NCI-H2081 treated with DMSO at 0.1 percent for 48 hours (cell line): ENCODE results near the gene LGALS4.
"Not testable (repeated sequence)": the region's sequence is repeated elsewhere in the genome, so short reads cannot be mapped to it uniquely, and the experiment has no call there.

Source experiments
- DNase-seq: peaks from one replicate; lab custom pipeline; 2025; lab: John Stamatoyannopoulos, UW

LGALS4 gene

GRCh38 chr19:38770228-38770948, 42.4 kb downstream of the LGALS4 start:
- not testable (repeated sequence) for DNase-seq

DNA sequence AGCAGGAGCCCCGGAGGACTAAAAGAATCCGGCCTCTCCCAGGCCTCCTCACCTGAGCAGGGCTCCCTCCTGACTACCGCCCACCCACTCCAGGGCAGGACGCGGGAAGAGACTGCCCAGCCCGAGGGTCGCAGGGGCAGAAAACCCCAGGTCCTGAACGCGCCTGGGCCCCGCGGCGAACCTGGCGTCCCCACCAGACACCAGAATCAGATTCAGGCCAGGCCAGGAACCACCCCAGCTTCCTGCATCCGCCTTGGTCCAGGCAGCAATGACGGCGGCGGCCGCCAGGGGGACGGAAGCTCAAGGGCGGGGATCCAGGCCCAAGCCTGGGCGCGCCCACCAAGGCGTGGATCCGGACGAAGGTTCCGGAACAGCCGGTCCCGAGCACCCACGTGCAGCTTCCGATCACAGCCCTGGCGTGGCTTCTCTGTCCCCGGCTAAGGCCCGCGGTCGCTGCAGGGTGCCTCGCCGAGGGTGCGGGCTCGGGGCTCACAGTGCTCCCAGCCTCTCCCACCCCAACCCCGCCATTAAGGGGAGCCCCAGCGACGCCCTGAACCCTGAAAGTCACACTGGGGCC, 43.0 kb downstream of the LGALS4 start:
- DNase-seq, result no peak

DNA sequence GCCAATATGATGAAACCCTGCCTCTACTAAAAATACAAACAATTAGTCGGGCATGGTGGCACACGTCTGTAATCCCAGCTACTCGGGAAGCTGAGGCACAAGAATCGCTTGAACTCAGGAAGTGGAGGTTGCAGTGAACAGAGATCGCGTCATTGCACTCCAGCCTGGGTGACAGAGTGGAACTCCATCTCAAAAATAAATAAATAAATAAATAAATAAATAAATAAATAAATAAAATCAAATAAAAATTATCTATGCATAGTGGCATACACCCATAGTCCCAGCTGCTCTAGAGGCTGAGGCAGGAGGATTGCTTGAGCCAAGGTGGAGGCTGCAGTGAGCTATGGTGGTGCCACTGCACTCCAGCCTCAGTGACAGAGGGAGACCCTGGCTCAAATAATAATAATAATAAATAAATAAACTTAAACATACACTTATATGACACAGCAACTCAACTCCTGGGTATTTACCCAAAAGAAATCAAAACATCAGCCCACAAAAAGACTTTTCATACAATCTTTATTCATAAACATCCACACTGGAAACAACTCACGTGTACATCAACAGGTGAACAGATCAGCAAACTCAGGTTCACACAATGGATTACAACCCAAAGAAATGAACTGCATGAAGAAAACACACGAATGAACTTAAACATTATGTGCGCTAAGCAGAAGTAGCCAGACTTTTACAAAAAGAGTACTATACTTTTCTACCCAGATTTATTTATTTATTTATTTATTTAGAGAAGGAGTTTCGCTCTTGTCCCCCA, 46.3 kb downstream of the LGALS4 start:
- no peak for DNase-seq

DNA sequence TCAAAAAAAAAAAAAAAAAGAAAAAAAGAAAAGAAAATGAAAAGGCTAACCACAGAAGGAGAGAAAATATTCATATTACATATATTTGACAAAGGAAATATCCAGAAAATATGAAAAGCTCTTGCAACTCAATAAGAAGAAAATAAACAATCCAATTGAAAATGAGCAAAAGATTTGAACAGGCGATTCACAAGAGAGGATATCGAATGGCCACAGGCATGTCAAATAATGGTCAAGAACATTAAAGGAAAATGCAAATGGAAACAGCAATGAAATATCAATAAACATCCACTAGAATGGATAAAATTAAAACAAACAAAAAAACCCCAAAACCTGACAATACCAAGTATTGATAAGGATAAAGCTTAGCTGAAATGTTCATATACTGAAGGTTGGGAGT, 47.5 kb downstream of the LGALS4 start:
- DNase-seq, result no peak

DNA sequence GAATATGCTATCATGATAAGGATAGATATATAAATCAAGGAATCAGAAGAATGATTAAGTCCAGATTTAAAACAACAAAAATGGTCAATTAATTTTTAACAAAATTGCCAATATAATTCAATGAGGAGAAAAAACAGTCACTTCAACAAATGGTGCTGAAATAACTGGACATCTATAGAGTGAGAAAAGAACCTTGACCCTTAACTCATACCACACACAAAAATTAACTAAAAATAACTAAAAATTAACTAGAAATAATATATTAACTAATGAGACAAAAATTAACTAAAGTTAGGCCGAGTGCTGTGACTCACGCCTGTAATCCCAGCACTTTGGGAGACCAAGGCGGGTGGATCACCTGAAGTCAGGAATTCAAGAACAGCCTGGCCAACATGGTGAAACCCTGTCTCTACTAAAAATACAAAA, 48.9 kb downstream of the LGALS4 start:
- DNase-seq, result no peak

GRCh38 chr19:38761884-38762389, 50.8 kb downstream of the LGALS4 start:
- not testable (repeated sequence) for DNase-seq

DNA sequence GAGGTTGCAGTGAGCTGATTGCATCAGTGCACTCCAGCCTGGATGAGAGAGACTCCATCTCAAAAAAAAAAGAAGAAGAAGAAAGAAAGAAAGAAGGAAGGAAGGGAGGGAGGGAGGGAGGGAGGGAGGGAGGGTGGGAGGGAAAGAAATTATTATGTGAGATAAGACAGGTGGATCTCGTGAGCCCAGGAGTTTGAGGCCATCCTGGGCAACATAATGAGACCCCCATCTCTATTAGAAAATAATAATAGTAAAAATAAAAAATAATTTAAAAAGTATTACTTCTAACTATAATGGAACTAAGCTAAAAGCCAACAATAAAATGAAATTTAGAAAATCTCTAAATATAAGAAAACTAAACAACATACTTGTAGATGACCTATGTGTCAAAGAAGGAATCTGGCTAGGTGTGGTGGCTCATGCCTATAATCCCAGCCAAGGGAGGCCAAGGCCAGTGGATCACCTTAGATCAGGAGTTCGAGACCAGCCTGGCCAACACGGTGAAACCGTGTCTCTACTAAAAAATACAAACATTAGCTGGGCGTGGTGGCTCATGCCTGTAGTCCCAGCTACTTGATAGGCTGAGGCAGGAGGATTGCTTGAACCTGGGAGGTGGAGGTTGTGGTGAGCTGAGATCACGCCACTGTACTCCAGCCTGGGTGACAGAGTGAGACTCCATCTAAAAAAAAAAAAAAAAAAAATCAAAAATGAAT, 51.8 kb downstream of the LGALS4 start:
- not testable (repeated sequence) for DNase-seq

DNA sequence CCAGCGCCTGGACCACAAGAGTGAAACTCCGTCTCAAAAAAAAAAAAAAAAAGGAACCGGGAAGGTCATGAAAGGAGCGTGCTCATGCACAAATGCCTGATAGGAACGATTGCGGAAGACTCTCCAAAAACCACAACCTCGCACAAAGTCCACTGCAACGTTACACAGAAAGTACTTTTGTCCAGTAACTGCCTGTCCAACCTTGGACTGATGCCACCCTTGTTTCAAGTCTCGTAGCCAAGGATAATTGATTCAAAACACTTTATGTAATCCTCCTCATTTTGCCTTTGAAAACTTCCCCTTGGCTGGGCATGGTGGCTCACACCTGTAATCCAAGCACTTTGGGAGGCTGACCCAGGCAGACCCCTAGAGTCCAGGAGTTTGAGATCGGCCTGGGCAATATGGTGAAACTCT, 53.1 kb downstream of the LGALS4 start:
- DNase-seq, result no peak

- DNase-seq, result not testable (repeated sequence)
Measured at GRCh38 chr19:38754196-38754595, 58.5 kb downstream of the LGALS4 start.

DNA sequence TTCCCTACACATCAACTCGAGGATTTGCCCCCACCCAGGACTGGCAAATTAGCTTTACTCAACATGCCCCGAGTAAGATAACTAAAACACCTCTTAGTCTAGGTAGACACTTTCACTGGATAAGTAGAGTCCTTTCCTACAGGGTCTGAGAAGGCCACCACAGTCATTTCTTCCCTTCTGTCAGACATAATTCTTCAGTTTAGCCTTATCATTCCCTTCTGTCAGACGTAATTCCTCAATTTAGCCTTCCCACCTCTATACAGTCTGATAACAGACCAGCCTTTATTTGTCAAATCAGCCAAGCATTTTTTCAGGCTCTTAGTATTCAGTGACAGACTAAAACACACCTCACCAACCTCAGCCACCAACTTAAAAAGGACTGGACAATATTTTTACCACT, 59.0 kb downstream of the LGALS4 start:
- DNase-seq, result not testable (repeated sequence)
